BJ (cell line): ENCODE measurements around the gene RHBDD2. TPM values are rescaled to one million over a fixed set of nuclear protein-coding genes. Genes with fewer than 3 reads are reported as not detected.

Source experiments
- CTCF ChIA-PET: fragments of 350-600 bp; formaldehyde crosslinking; extraction: SDS; loops from one replicate; lab custom pipeline; 2021; ENCODE audit warnings: antibody characterized with exemption, inconsistent platforms; lab: Yijun Ruan, JAX
- POLR2A ChIA-PET: fragments of 300-600 bp; sonication (Branson Sonifier 250); formaldehyde crosslinking; extraction: SDS; loops from one replicate; lab custom pipeline; 2021; ENCODE audit warnings: antibody characterized with exemption; lab: Charles Lee
- DNase-seq: peaks from one replicate; pipeline ENCODE4 v3.0.0-alpha.2; 2011; ENCODE audit warnings: low read depth
- H3K27me3 ChIP-seq: 2 replicates; pipeline ENCODE4 v1.6.0; 2011; ENCODE audit warnings: low read length; ENCODE audit not compliant: control insufficient read depth, insufficient read depth
- H3K36me3 ChIP-seq: 2 replicates; pipeline ENCODE4 v1.5.1; 2011; ENCODE audit warnings: low read length; ENCODE audit not compliant: control insufficient read depth, insufficient read depth
- H3K4me3 ChIP-seq: 2 replicates; pipeline ENCODE4 v1.5.1; 2011; ENCODE audit warnings: low read depth, mild to moderate bottlenecking, control low read depth, low read length
- polyA plus RNA-seq: library from polyadenylated mRNA; depleted of rRNA; stranded (reverse); fragments of >200 nt; gene quantifications from 2 replicates; pipeline ENCODE4 v1.2.3, GENCODE V29; 2011
- TF ChIP-seq, protein P1 (sequence below): IDR thresholded peaks from 2 replicates; pipeline ENCODE4 v1.5.1; 2011; ENCODE audit warnings: low read depth, mild to moderate bottlenecking, control low read depth, inconsistent platforms, low read length, moderate library complexity; ENCODE audit not compliant: insufficient read depth

Gene RHBDD2
- polyA plus RNA-seq, 1 experiment = 71.3 TPM

DNA sequence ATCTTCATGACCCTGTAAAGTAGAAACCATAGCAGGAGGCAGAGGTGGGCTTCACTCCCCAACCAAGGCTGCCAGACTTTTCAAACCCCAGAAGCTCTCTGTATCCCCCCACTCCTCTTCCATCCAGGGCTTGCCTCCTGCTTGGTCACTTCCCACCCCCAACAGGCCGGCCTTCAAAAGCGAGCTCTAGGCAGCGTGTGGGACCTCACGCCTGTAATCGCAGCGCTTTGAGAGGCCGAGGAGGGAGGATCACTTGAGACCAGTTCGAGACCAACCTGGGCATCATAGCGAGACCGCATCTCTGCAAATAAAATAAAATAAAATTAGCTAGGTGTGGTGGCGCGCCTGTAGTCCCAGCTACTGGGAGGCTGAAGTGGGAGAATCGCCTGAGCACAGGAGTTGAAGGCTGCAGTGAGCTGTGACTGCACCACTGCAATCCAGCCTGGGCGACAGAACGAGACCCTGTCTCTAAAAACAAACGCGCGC lies 35.4 kb downstream of the RHBDD2 start:
- no peak for DNase-seq
- ChIA-PET CTCF (interaction anchor here (0.6 to 1.3 kb wide), 3 partner anchors 47 to 75 kb away, joined by 3 to 4 read pairs (median 4); no protein-coding TSS in a partner anchor), POLR2A (no interaction called here)
- no peaks in the 10 kb centered on the region for H3K27me3 ChIP-seq
- TF ChIP-seq, protein P1, sequence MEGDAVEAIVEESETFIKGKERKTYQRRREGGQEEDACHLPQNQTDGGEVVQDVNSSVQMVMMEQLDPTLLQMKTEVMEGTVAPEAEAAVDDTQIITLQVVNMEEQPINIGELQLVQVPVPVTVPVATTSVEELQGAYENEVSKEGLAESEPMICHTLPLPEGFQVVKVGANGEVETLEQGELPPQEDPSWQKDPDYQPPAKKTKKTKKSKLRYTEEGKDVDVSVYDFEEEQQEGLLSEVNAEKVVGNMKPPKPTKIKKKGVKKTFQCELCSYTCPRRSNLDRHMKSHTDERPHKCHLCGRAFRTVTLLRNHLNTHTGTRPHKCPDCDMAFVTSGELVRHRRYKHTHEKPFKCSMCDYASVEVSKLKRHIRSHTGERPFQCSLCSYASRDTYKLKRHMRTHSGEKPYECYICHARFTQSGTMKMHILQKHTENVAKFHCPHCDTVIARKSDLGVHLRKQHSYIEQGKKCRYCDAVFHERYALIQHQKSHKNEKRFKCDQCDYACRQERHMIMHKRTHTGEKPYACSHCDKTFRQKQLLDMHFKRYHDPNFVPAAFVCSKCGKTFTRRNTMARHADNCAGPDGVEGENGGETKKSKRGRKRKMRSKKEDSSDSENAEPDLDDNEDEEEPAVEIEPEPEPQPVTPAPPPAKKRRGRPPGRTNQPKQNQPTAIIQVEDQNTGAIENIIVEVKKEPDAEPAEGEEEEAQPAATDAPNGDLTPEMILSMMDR = no peak
- H3K36me3 ChIP-seq = no peaks in the 10 kb centered on the region
- peak overlapping the region; percentile 94 for H3K4me3 ChIP-seq

DNA sequence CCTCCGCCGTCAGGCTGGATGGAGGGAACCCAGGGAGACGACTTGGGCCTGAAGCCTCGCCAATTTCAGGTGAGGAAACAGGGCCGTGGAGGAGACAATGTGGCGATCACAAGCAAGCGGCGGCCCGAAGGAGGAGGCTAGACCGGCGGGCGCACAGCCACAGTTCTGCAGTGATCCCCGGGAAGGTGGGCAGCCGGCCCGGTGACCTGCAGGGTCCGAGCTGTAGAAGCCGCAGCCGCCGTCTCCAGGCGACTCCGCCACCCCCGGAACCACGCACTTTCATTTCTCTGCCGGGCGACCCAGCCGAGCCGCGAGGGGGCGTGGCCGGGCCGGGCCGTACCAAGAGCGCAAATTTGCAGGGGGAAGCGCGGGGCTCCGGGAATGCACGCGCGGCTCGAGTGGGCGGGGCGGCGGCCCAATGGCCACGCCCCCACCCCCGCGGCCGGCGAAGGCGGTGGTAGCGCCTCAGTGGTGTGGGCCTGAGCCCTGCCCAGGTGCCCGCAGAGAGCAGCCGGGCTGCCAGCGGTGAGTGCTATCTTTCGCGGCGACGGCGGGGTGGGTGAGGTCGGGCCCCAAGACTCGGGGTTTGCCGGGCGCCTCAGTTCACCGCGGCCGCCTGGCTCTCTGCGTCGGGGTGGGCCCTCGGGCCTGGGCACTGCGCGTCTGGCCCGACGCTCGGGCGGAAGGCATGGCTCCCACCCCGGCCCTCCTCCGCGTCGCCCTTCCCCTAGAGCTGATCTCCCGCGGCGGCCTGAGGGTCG lies 36.0 kb downstream of the RHBDD2 start, which contains the start of gene POR:
POR (plus strand) TSS at position 501 of the 761 bp plus-strand sequence. CDS start 38,847 bp downstream, outside the sequence.
- DNase-seq = no peak
- ChIA-PET POLR2A (interaction anchor here (0.5 kb wide), 1 partner anchor 37 kb away, joined by 3 read pairs; no protein-coding TSS in a partner anchor), CTCF (interaction anchor here (0.6 to 1.9 kb wide), 4 partner anchors 11 to 75 kb away, joined by 3 to 5 read pairs (median 4); no protein-coding TSS in a partner anchor)
- H3K27me3 ChIP-seq = no peaks in the 10 kb centered on the region
- H3K36me3 ChIP-seq = no peaks in the 10 kb centered on the region
- peak within 1 kb of the TSS; percentile 94 for H3K4me3 ChIP-seq
- TF ChIP-seq, protein P1 = 0 out of 2 replicates have a peak, but pooled peaks have one; percentile 8

DNA sequence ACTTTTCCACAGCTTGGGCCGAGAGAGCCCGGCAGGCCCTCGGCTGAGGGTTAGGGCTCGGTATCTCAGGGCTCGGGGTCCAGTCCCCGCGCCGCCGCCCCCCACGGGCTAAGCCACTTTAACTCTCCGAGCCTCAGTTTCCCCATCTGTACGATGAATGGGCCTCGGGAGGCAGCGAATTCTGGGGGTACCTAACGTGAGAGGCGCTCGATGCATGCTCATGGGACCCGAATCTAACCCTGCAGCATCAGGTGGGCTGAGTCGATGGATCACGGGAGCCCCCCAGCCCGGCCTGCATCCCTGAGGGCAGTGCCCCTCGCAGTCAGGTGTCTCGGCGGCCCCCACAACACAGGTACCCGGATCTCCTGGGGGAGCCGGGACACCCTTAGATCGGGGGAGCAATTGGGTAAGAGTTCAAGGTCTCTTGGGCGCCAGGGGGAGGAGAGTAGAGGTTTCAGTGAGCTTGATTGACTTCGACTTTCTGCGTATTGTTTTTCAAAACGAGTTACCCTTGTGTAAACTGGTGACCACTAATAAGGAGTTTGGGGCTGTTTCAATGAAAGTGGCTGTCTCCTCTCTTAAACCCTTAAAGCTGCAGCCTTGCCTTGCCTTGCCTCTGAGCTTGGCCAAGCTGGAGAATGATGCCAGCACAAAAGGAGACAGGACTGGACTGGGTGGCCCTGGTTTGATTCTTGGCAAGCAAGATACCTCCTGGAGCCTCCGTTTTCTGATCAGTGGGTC lies 36.8 kb downstream of the RHBDD2 start:
- Histone ChIP-seq H3K36me3 (no peaks in the 10 kb centered on the region), H3K27me3 (no peaks in the 10 kb centered on the region), H3K4me3 (peak overlapping the region; percentile 94)
- TF ChIP-seq, protein P1 = no peak
- no peak for DNase-seq
- POLR2A ChIA-PET = interaction anchor here (0.5 kb wide), 1 partner anchor 36 kb away, joined by 3 read pairs; no protein-coding TSS in a partner anchor
- CTCF ChIA-PET = interaction anchor here (0.6 to 1.9 kb wide), 3 partner anchors 10 to 66 kb away, joined by 3 to 5 read pairs (median 3); partner anchors contain the start of gene RHBDD2

DNA sequence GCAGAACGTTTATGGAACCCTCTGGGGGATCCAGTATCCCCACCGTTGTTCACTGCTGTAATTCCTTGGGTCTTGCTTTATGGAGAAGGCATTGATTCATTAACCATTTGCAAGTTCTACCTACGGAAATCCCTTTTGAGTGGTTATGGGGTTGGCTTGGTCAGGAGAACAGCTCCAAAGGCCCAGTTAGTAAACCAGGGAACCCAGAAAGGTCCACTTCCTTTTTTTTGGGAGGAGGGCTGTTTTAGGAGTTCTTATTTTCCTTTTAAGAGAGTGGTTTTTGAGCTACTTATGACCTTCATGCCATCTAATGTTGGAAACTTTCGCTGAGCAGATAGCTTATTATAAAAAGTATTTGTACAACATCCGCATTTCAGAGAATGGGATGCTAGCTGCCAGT lies 37.4 kb downstream of the RHBDD2 start:
- TF ChIP-seq, protein P1 = no peak
- ChIA-PET POLR2A (no interaction called here), CTCF (interaction anchor here (0.6 to 1.9 kb wide), 4 partner anchors 10 to 214 kb away, joined by 3 to 5 read pairs (median 3); partner anchors contain the start of gene RHBDD2)
- H3K4me3 ChIP-seq = peak overlapping the region; percentile 94
- DNase-seq = no peak
- H3K27me3 ChIP-seq = no peaks in the 10 kb centered on the region
- H3K36me3 ChIP-seq = no peaks in the 10 kb centered on the region
